ENCODE data around the gene NOP14. TPM values are rescaled to one million over a fixed set of nuclear protein-coding genes. Genes with fewer than 3 reads are reported as not detected.
"Not testable (repeated sequence)": the region's sequence is repeated elsewhere in the genome, so short reads cannot be mapped to it uniquely, and the experiment has no call there.

NOP14 gene
- polyA plus RNA-seq, 1 experiment: 7.1 TPM

DNA sequence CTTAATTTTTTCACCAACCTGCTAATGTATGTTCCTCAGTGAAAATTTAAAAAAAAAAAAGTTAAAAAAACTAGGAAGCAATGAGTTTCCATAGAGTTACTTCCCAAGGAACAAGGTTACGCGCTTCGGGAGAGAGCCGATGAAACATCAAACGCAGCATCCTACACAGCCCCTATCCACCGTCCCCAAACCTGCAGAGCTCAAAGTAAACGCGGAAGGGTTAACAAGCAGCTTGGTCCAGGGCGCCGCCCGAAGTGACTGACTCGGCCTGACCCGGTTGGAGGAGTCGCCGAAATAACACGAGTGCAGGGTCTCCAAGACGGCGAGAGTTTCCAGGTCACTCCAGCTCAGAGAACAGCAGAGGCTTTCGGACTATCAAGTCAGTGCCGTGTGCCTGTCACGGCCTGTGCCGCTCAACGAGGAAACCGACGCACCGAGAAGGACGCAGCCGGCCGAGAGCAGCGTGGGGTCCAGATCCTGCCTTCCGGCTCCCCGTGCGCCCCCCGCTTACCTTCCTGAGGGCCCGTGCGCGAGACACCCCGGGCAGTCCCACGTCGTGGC lies 512 bp downstream of the NOP14 start:
- peak; percentile 3 for DNase-seq (ENCODE audit: low read depth)
- POLR2A ChIA-PET: no interaction called here
- CTCF ChIA-PET: interaction anchor here (0.7 to 2.8 kb wide), 10 partner anchors 9 to 195 kb away, joined by 3 to 10 read pairs (median 4); no protein-coding TSS in a partner anchor
- H3K36me3 ChIP-seq (ENCODE audit: control insufficient read depth, insufficient read depth, low read length): peaks cover 2% of the 10 kb centered on the region
- H3K27me3 ChIP-seq (ENCODE audit: control insufficient read depth, insufficient read depth, low read length): no peaks in the 10 kb centered on the region
- peak overlapping the region; percentile 74 for H3K4me3 ChIP-seq (ENCODE audit: low read depth, low read length)
- TF ChIP-seq, protein P1, sequence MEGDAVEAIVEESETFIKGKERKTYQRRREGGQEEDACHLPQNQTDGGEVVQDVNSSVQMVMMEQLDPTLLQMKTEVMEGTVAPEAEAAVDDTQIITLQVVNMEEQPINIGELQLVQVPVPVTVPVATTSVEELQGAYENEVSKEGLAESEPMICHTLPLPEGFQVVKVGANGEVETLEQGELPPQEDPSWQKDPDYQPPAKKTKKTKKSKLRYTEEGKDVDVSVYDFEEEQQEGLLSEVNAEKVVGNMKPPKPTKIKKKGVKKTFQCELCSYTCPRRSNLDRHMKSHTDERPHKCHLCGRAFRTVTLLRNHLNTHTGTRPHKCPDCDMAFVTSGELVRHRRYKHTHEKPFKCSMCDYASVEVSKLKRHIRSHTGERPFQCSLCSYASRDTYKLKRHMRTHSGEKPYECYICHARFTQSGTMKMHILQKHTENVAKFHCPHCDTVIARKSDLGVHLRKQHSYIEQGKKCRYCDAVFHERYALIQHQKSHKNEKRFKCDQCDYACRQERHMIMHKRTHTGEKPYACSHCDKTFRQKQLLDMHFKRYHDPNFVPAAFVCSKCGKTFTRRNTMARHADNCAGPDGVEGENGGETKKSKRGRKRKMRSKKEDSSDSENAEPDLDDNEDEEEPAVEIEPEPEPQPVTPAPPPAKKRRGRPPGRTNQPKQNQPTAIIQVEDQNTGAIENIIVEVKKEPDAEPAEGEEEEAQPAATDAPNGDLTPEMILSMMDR (IDR thresholded peaks at IDR 0.05; ENCODE audit: insufficient read depth, low read depth, low read length): no peak

DNA sequence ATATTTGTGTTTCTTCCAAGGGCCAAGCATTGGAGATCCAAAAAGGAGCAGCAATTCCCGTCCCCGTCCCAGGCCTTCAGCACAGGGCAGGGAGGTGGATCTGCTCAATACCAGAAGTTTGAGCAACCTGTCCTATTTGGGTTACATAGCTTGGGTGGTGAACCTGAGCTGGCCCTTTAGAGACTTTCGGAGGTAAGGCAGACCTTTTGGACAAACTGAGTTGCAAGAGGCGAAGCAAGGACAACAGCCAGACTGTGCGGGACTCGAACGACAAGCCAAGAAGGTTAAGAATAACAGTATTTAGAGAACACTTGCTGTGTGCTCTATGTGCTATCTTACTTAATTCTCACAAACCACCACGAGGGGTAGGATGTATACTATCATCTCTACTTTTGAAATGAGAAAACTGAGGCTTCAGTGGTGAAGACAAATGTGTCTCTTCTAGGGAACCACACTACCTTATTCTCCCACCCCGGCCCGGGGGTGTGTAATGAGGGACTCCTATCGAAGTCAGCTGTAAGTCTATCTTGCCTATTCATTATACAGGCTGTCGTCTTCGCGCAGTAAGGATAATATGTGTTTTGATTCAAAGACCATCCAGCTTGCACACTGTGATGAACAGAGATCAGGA lies 1.3 kb downstream of the NOP14 start:
- POLR2A ChIA-PET: no interaction called here
- CTCF ChIA-PET: interaction anchor here (0.7 to 1.5 kb wide), 4 partner anchors 12 to 195 kb away, joined by 3 to 4 read pairs (median 3); no protein-coding TSS in a partner anchor
- Histone ChIP-seq H3K36me3 (ENCODE audit: control insufficient read depth, insufficient read depth, low read length) (peaks cover 5% of the 10 kb centered on the region), H3K27me3 (ENCODE audit: control insufficient read depth, insufficient read depth, low read length) (no peaks in the 10 kb centered on the region), H3K4me3 (ENCODE audit: low read depth, low read length) (peak overlapping the region; percentile 74)
- no peak for DNase-seq (ENCODE audit: low read depth)
- TF ChIP-seq, protein P1 (IDR thresholded peaks at IDR 0.05; ENCODE audit: insufficient read depth, low read depth, low read length): no peak

DNA sequence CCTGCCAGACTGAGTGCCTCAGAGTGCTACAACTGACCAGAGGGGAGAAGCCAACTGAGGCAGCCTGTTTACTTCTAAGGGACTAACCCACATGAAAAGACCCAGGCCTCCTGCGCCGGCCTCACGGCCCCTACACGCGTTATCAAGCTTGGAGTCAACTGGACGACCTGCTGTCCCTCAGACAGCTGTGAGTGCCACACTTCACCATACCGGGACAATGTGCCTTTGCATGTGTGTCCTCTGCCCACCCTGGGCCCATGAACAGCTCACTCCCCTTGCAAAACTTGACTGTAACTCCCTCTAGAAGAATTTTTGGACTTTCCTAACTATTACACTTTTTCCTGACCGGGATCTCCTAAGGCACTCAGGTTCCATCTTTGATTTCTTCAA lies 1.8 kb downstream of the NOP14 start:
- CTCF ChIA-PET: interaction anchor here (1.5 kb wide), 1 partner anchor 12 kb away, joined by 3 read pairs; no protein-coding TSS in a partner anchor
- TF ChIP-seq, protein P1 (IDR thresholded peaks at IDR 0.05; ENCODE audit: insufficient read depth, low read depth, low read length): no peak
- no peak for DNase-seq (ENCODE audit: low read depth)
- peak overlapping the region; percentile 20 for H3K4me3 ChIP-seq (ENCODE audit: low read depth, low read length)
- H3K27me3 ChIP-seq (ENCODE audit: control insufficient read depth, insufficient read depth, low read length): no peaks in the 10 kb centered on the region
- POLR2A ChIA-PET: no interaction called here
- peaks cover 7% of the 10 kb centered on the region for H3K36me3 ChIP-seq (ENCODE audit: control insufficient read depth, insufficient read depth, low read length)

DNA sequence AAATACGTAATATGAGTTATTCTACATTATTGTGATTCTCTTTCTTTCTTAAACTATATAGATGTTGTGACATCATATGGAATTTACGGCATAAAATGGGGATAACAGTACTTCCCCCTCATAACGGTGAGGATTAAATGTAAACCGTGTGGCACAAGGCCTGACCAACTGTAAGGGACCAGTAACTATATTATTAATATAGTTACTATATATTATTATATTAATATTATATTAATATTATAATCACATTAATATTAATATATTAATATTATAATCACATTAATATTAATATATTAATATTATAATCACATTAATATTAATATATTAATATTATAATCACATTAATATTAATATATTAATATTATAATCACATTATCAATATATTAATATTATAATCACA lies 2.8 kb downstream of the NOP14 start:
- H3K4me3 ChIP-seq (ENCODE audit: low read depth, low read length); DNase-seq (ENCODE audit: low read depth); CTCF ChIA-PET; POLR2A ChIA-PET; H3K27me3 ChIP-seq (ENCODE audit: control insufficient read depth, insufficient read depth, low read length): not testable (repeated sequence)
- H3K36me3 ChIP-seq (ENCODE audit: control insufficient read depth, insufficient read depth, low read length): peaks cover 10% of the 10 kb centered on the region

DNA sequence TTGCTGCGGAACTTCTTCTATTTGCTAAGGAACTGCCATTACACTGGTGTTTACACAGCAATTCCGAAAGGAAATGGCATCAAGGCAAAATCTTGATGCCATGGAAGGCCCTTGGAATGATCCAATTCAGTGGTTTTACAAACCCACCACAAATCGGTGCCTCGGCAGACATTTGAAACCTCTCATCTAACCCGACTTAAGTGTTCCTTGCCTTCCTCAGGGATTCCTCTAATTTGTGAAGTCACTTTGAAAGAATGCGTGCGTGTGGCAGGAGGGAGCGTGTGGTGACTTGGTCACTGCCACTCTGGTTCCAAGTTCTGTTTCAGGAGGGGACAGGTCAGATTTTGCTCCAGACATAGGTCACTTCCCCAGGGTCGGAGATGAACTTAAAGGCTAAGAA lies 4.8 kb downstream of the NOP14 start:
- no peak for DNase-seq (ENCODE audit: low read depth)
- ChIA-PET POLR2A (no interaction called here), CTCF (interaction anchor here (1.7 kb wide), 1 partner anchor 10 kb away, joined by 3 read pairs; no protein-coding TSS in a partner anchor)
- TF ChIP-seq, protein P1 (IDR thresholded peaks at IDR 0.05; ENCODE audit: insufficient read depth, low read depth, low read length): no peak
- H3K27me3 ChIP-seq (ENCODE audit: control insufficient read depth, insufficient read depth, low read length): no peaks in the 10 kb centered on the region
- no peak overlapping the region for H3K4me3 ChIP-seq (ENCODE audit: low read depth, low read length)
- peaks cover 16% of the 10 kb centered on the region for H3K36me3 ChIP-seq (ENCODE audit: control insufficient read depth, insufficient read depth, low read length)

DNA sequence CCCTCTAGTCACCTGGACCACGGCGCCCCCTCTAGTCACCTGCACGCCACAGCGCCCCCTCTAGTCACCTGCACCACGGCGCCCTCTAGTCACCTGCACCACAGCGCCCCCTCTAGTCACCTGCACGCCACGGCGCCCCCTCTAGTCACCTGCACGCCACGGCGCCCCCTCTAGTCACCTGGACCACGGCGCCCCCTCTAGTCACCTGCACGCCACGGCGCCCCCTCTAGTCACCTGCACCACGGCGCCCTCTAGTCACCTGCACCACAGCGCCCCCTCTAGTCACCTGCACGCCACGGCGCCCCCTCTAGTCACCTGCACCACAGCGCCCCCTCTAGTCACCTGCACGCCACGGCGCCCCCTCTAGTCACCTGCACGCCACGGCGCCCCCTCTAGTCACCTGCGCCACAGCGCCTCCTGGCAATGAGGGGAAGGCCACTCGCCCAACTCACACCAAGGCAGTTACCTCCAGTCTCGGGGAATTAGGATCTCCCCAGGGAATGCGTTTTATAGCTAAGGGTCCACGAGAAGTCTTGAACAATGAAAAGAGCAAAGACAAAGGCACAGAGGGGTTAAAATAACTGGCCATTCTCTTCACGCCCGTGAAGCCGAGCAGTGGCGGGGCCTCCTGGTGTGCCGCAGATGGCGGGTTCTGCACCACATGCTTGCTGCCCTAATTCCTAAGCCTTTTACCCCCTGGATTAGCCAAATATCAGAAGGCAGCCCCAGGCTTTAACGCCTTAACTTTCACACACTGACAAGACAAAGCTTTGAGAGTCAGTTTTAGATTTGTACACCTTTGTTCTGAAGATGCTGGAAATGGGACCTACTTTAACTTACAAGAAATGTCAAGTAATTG lies 7.8 kb downstream of the NOP14 start:
- DNase-seq (ENCODE audit: low read depth); POLR2A ChIA-PET; H3K27me3 ChIP-seq (ENCODE audit: control insufficient read depth, insufficient read depth, low read length); H3K4me3 ChIP-seq (ENCODE audit: low read depth, low read length): not testable (repeated sequence)
- CTCF ChIA-PET: interaction anchor here (0.6 to 1.6 kb wide), 5 partner anchors 9 to 252 kb away, joined by 3 to 6 read pairs (median 3); no protein-coding TSS in a partner anchor
- peaks cover 22% of the 10 kb centered on the region for H3K36me3 ChIP-seq (ENCODE audit: control insufficient read depth, insufficient read depth, low read length)
